Activated CD4-positive, alpha-beta T cell treated with anti-CD3 and anti-CD28 coated beads, Interleukin-10, Interleukin-2, amounts not matched to agents 100 ng/mL and 50 ng/mL, durations not matched to agents 16 hours and 8 hours (primary cell): ENCODE data around the gene FAM180B.
"Not testable (repeated sequence)": the region's sequence is repeated elsewhere in the genome, so short reads cannot be mapped to it uniquely, and the experiment has no call there.

Experiments used
- DNase-seq: peaks from one replicate; pipeline ENCODE4 v3.0.0-alpha.2; 2020

Gene FAM180B, protein sequence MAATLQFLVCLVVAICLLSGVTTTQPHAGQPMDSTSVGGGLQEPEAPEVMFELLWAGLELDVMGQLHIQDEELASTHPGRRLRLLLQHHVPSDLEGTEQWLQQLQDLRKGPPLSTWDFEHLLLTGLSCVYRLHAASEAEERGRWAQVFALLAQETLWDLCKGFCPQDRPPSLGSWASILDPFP

DNA sequence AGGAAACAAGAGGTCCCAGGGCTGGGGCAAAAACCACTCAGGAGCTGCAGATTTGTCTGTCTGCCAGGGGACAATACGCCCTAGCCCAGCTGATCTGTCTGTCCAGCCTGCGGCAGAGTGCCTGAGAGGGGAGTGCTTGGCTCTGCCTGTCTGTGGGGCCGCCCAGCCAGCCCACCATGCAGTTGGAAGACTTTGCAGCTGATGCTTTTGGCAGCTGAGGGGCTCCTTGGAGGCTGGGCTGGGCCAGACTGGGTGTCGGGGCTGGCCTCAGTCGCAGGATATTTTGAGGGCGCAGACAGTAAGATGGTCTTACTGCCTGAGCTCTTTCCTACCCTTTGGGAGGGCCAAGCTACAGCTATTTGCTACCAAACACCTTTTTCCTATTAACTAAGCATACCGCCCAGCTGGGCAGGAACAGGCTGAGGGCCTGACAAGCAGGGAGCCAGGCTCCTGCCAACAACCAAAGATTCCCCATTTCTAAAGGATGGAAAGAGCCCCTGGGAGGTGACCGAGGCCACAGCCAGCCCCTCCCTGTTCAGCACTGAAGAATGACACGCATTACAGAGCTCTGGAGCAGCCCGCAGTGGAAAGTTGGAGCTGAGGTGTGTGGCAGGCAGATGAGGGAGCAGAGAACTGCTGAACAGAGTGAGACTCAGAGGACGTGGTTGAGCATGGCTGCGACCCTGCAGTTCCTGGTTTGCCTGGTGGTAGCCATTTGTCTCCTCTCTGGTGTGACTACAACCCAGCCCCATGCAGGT, at the start of gene FAM180B:
Gene FAM180B (plus strand): TSS at position 581 of the 758 bp plus-strand sequence. CDS start 91 bp downstream, at position 672.
- no peak for DNase-seq

- no peak for DNase-seq
These were observed 49.6 kb upstream of the FAM180B start for GRCh38 chr11:47536915-47537314.

DNA sequence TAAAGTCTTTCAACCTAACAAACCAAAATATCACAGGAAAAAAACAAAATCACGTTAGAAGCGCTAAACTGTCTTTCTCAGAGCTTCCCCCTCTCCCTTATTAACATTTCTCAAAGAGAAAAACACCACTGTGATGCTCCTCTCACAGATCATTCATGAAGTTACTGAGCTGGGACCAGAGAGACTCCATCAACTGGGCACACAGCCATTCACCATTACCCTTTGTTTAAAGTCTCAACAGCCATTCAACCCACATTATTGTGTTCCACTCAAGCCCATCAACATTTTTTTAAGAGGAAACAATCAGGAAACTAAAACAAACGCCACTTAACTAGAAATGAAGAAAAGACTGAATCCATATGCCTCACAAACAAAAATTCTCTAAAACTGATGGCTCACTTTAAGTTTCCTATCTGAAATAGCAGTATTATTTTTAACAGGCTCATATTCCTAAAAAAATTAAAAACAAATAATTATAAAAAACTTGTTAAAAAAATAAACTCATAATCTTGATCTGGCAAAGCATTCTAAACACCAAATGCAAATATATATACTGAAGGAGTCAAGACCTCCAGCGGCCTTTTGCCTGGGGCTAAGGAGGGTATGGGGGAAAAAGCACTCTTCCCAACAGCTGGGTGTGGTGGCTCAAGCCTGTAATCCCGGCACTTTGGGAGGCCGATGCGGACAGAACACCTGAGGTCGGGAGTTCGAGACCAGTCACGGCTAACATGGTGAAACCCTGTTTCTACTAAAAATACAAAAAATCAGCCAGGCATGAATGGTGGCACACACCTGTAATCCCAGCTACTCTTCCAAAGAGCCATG, 47.5 kb upstream of the FAM180B start:
- no peak for DNase-seq

DNA sequence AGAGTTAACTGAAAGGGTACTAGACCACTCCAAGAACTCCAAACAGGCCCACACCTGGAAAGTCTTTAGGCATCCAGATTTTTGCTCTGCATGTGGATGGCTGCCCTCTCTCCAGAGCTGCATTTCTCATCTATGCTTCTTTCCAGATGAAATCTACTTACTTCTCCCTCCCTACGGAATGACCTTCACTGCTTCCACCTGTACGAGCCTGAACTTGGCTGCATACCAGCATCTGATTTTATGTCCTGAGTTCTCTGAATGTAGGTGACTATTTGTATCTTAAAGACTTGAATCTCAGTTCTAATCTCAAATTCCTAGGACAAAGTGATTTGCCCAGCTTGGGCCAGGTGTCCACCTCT, 46.8 kb upstream of the FAM180B start:
- no peak for DNase-seq

DNA sequence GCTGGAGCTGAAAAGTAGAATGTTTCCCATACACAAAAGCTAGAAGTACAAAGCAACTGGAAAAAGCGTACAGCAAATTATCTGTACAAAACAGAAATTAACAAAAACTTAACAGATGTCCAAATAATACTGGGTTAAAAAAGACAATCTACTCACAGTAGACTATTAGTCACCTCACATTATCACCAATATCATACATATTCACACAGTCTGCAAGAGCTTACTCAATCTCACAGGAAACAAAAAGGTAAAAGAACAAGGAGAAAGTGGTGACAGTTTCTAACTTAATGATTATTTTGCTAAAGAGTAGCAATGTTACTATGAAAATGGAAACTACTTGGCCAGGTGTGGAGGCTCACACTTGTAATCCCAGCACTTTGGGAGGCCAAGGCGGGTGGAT, 45.4 kb upstream of the FAM180B start:
- no peak for DNase-seq

DNA sequence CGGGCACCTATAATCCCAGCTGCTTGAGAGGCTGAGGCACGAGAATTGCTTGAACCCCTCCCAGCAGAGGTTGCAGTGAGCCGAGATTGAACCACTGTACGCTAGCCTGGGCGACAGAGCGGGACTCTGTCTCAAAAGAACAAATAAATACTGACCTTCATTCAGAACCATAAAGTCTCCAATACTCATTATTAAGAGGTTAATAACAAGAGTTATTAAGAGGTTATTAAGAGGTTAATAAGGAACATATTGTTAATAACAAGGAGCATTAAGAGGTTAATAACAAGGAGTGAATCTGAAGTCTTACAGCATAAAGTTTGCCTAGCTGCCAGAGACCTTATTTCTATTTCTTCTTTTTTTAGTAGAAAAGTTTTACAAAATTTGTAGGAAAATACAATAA, 41.2 kb upstream of the FAM180B start:
- no peak for DNase-seq

- not testable (repeated sequence) for DNase-seq
These were observed 40.2 kb upstream of the FAM180B start for GRCh38 chr11:47546274-47546673.

GRCh38 chr11:47550288-47551047, 36.0 kb upstream of the FAM180B start:
- DNase-seq: no peak

DNA sequence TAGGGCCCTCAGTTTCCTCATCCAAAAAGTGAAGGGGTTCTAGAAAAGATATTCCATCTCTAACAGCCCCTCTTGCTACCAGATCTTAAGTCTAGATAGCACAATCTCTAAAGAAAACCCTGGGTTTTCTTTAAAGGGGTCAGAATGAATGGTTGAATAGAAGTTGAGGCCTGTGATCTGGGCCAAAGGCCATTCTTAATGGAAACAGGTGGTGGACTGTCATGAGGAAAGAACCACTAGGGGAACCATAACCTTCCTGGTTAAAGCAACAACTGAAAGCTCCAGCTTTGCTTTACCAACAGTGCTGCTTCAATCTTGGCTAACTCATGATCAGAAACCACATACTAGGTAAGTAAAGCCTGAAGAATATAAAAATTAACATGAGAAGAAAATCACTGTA, 35.4 kb upstream of the FAM180B start:
- peak; percentile 42 for DNase-seq

DNA sequence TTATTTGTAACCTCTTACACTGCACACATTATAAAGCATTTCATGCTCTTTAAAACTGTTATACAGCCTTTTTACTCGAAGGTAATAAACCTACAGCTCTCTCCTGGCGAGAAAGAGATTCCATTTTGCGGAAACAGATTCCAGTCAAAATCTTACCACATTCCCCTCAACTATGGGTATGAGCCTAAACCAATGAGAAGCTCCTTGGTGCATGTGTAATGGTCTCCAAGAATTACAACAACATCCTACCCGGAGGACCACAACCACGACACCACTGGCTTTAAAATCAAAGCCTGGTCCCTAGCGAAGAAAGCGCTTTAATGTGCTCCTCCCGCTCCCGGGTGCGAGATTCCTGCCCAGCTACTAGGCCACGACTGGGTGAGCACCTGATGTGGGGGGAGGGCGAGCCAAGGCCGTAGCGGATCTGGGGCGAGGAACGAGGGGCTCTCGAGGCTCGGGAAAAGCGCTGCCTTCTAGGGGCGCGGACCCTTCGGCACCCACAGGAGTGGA, 34.4 kb upstream of the FAM180B start:
- DNase-seq: peak; percentile 36

GRCh38 chr11:47552566-47553405, 33.7 kb upstream of the FAM180B start, which contains the start of gene CELF1:
Gene CELF1, minus strand, starts transcription at chr11:47553132. Its CDS starts 53,609 bp downstream, at chr11:47499523.
- DNase-seq: peak; percentile 95

- no peak for DNase-seq
These were observed 33.1 kb upstream of the FAM180B start for GRCh38 chr11:47553406-47553743.

- not testable (repeated sequence) for DNase-seq
These were observed 29.5 kb upstream of the FAM180B start for GRCh38 chr11:47557004-47557403.

DNA sequence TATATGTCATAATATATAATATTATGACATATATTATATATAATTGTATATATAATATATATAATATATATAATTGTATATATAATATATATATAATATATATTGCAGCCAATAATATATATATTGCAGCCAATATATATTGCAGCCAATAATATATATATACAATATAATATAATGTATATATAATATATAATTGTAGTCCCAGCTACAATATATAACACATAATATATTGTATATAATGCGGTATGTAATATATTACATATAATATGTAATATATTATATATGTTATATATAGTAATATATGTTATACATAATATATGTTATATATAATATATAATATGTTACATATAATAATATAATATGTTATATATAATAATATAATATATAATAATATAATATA, 27.8 kb upstream of the FAM180B start:
- no peak for DNase-seq

DNA sequence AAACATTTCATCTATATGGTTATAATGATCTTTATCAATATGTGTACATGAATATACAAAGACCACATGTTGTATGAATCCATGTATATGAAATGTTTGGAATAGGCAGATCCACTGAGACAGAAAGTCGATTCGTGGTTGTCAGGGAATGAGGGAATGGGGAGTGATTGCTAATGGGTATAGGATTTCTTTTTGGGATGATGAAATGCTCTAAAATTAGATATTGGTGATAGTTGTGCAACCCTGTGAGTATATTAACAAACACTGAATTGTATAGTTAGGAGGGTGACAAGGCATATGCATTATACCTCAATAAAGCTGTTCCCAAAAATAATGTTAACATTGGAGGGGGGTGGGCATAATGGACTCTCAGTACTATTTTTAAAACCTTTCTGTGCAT, 26.1 kb upstream of the FAM180B start:
- DNase-seq: no peak

- not testable (repeated sequence) for DNase-seq
These were observed 24.1 kb upstream of the FAM180B start for GRCh38 chr11:47562393-47562792.

DNA sequence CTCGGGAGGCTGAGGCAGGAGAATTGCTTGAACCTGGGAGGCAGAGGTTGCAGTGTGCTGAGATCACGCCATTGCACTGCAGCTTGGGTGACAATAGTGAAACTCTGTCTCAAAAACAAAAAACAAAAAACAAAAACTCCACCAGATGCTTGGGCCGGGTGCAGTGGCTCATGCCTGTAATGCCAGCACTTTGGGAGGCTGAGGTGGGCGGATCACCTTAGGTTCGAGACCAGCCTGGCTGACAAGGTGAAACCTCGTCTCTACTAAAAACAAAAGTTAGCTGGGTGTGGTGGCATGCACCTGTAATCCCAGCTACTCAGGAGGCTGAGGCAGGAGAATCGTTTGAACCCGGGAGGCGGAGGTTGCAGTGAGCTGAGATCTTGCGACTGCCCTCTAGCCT, 22.1 kb upstream of the FAM180B start:
- not testable (repeated sequence) for DNase-seq

- DNase-seq: no peak
These were observed 21.5 kb upstream of the FAM180B start for GRCh38 chr11:47564933-47565339.

- DNase-seq: peak; percentile 85
These were observed 20.9 kb upstream of the FAM180B start, which contains the start of gene PTPMT1 for GRCh38 chr11:47565340-47566148. Gene PTPMT1, plus strand, starts transcription at chr11:47565599. Its CDS starts 24 bp downstream, at chr11:47565623.

DNA sequence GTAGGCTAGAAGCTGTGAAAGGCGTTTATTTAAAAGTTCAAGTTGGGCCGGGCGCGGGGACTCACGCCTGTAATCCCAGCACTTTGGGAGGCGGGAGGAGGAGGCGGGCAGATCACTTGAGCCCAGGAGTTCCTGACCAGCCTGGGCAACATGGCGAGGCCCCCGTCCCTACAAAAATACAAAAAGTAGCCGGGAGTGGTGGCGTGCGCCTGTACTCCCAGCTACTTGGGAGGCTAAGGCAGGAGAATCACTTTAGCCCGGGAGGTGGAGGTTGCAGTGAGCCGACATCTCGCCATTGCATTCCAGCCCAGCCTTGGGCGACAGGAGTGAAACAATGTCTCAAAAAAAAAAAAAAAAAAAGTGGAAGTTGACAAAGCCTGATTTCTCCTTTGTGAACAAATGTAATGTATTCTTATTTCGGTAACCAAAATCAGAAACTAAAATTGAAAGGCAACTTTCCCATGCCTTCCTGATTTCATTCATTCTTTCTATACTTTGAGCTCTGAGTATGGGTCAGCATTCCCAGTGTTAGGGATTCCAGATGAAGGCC, 20.3 kb upstream of the FAM180B start:
- DNase-seq: no peak
